Chondrocyte (in vitro differentiated cells): Measurements from ENCODE around the gene LBX1. TPM values are rescaled to one million over a fixed set of nuclear protein-coding genes. Genes with fewer than 3 reads are reported as not detected.

Experiments
- DNase-seq: peaks from one replicate; pipeline ENCODE4 v3.0.0; 2021; ENCODE audit warnings: mixed read lengths, low spot score
- H3K27ac Mint-ChIP-seq: one replicate; pipeline ENCODE4 v1.8.0; 2021; ENCODE audit warnings: mild to moderate bottlenecking, moderate library complexity, mixed read lengths; ENCODE audit not compliant: unreplicated experiment
- H3K27me3 Mint-ChIP-seq: 2 replicates; pipeline ENCODE4 v1.8.0; 2021; ENCODE audit warnings: low read depth, mixed read lengths
- H3K36me3 Mint-ChIP-seq: 2 replicates; pipeline ENCODE4 v1.8.0; 2021; ENCODE audit warnings: low read depth, mixed read lengths
- H3K4me1 Mint-ChIP-seq: 2 replicates; pipeline ENCODE4 v1.8.0; 2021; ENCODE audit warnings: low read depth, mild to moderate bottlenecking, mixed read lengths
- H3K4me3 Mint-ChIP-seq: one replicate; pipeline ENCODE4 v1.8.0; 2021; ENCODE audit warnings: mild to moderate bottlenecking, moderate library complexity, mixed read lengths; ENCODE audit not compliant: unreplicated experiment
- H3K9me3 Mint-ChIP-seq: 2 replicates; pipeline ENCODE4 v1.8.0; 2021; ENCODE audit warnings: low read depth, mixed read lengths
- total RNA-seq: library from RNA; stranded (reverse); gene quantifications from 3 replicates; pipeline ENCODE4 v1.2.1, GENCODE V29; 2021
- TF ChIP-seq, protein P1 (sequence below): fragments of 200-600 bp; sonication (generic); IDR thresholded peaks from 2 replicates; pipeline ENCODE4 v1.5.0; 2021; ENCODE audit warnings: antibody characterized with exemption, mild to moderate bottlenecking, moderate library complexity

The LBX1 gene
- total RNA-seq, 1 donor from 2014 or later: not detected

DNA sequence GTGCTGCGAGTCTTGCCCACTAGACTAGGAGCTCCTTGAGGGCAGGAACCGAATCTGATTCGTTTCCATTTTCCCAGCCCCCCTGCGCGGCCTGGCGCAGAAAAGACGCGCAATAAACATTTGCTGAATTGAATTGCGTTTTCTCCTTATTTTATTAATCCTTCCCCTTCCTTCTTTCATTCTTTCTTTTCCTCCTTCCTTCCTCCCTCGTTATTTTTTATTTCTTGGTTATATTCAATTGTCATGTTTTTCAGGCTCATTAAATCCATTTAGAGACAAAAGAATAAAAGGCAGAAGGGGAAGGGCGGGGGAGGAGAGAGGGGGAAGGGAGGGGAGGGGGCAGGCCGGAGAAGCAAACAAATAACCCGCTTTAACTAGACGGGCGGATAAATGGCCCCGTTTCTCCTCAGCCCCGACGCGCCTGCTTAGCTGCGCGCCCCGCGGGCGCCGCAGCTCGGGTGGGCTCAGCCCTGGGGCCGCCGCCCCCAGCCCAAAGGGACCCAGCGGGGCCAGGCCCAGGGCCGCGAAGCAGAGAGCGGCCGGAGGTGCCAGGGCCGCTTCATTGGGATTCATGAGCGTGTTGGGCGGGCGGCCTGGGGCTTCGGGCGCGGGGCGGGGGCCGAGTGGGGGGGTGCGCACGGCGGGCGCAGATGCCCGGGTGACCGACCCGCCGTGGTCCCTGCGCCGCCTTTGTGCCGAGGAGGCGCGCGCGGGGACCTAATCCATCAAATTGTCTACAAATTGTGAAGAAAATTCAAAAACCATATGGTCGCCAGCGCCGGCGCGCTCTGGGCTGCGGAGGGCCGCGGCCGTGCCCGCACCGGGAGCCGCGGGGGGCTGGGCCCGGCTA, 5.0 kb downstream of the LBX1 start:
- no peak overlapping the region for H3K4me3 Mint-ChIP-seq
- no peaks in the 10 kb centered on the region for H3K9me3 Mint-ChIP-seq
- H3K4me1 Mint-ChIP-seq: peaks cover 29% of the 10 kb centered on the region
- DNase-seq: no peak
- no peak overlapping the region for H3K27ac Mint-ChIP-seq
- H3K27me3 Mint-ChIP-seq: peaks cover 73% of the 10 kb centered on the region
- H3K36me3 Mint-ChIP-seq: peaks cover 3% of the 10 kb centered on the region
- TF ChIP-seq, protein P1, sequence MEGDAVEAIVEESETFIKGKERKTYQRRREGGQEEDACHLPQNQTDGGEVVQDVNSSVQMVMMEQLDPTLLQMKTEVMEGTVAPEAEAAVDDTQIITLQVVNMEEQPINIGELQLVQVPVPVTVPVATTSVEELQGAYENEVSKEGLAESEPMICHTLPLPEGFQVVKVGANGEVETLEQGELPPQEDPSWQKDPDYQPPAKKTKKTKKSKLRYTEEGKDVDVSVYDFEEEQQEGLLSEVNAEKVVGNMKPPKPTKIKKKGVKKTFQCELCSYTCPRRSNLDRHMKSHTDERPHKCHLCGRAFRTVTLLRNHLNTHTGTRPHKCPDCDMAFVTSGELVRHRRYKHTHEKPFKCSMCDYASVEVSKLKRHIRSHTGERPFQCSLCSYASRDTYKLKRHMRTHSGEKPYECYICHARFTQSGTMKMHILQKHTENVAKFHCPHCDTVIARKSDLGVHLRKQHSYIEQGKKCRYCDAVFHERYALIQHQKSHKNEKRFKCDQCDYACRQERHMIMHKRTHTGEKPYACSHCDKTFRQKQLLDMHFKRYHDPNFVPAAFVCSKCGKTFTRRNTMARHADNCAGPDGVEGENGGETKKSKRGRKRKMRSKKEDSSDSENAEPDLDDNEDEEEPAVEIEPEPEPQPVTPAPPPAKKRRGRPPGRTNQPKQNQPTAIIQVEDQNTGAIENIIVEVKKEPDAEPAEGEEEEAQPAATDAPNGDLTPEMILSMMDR: no peak

DNA sequence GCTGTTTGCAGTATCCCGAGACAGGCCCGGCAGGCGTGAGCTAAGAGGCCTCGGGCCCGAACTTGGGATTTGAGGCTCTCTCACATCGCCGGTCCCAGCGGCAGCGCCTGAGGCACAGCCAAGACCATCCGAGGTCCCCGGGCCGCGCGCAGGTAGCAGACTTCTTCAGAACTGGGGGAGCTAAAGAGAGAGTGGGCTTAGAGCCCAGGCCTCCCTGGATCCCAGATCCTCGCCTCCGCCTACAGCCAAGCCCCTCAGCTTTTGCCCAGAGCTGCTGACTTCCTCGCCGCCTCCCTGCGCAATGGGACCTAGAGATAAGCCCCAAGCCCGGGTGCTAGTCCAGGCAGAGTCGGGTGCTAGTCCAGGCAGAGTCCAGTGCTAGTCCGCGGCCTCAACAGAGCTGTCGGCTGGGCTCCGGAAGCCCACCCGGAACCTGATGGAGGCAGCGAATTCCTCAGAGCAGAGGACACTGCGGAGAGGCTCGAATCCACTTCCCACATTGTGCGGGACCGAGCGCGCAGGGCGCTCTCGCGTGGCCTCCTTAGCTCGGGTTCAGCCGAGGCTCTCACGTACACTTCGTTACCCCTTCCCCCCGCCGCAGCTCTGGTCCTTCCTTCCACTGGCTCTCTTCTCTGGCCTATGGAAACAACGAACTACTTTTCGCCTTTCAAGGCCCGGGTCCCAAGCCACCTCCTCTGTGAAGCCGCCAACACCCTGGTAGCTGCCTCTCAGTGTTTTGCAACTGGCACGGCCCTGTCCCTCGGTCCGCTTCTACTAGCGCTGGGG, 5.8 kb downstream of the LBX1 start:
- no peak overlapping the region for H3K27ac Mint-ChIP-seq
- peaks cover 3% of the 10 kb centered on the region for H3K36me3 Mint-ChIP-seq

DNA sequence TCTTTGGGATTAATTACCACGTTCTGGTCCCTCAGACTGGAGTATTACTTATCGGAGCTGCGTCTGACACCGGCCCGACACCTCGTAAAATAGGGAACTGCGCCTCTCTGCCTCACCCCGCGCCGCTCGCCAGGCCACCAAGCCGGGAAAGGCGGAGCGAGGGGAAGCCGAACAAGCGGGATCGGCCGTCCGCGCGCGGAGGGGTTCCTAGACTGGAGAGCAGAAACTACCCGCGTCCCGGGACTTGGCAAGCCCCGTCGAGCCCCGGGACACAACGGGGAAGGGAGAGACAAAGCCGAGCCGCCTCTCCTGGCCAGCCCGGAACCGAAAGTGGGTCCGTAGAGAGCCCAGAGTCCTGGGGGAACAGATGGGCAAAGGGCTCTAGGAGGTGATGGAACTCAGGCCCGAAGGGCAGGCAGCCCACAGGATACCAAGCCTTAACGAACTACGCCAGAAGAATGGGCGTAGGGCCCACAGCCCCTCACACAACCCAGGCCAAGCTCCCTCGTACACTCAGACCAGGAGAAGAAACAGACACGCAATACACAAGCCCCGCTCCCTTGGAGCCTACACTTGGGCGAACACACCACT, 6.5 kb downstream of the LBX1 start:
- Mint-ChIP-seq H3K27ac (no peak overlapping the region), H3K36me3 (peaks cover 3% of the 10 kb centered on the region), H3K9me3 (no peaks in the 10 kb centered on the region), H3K4me3 (peak overlapping the region; percentile 12), H3K27me3 (peaks cover 79% of the 10 kb centered on the region), H3K4me1 (peaks cover 26% of the 10 kb centered on the region)
- DNase-seq: no peak
- TF ChIP-seq, protein P1: no peak

More for the DNA sequence above, 5.8 kb downstream of the LBX1 start:
- TF ChIP-seq, protein P1: no peak
- DNase-seq: no peak
- H3K4me3 Mint-ChIP-seq: no peak overlapping the region
- H3K4me1 Mint-ChIP-seq: peaks cover 26% of the 10 kb centered on the region
- no peaks in the 10 kb centered on the region for H3K9me3 Mint-ChIP-seq
- peaks cover 78% of the 10 kb centered on the region for H3K27me3 Mint-ChIP-seq

DNA sequence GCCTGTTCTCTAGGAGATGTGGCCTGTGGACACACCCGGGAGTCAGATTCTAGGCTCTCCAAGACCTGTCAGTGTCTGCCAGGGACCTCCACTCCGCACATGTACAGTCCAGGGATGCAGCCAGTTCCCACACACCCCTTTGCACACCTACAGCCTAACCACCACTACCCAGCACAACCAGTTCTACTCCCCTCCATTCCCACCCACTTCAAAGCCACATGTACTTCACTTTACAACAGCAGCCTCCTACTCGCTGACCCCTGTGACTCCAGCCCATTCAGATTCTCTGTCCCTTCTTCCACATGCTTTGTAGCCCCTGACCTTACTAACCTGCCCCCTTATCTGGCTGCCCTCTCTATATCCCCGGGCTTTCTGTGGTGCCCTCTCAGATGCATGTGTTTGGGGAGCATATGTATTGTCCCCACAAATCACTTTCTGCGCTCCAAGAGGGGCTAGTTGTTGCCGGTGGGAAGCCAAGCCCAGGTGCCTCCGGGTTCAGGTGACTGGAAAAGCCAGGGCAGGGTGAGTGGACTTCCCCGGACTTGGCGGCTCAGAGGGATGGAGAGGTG, 7.2 kb downstream of the LBX1 start:
- H3K36me3 Mint-ChIP-seq: peaks cover 3% of the 10 kb centered on the region
- TF ChIP-seq, protein P1: no peak
- peaks cover 81% of the 10 kb centered on the region for H3K27me3 Mint-ChIP-seq
- H3K4me3 Mint-ChIP-seq: no peak overlapping the region
- DNase-seq: no peak
- no peaks in the 10 kb centered on the region for H3K9me3 Mint-ChIP-seq
- H3K27ac Mint-ChIP-seq: no peak overlapping the region
- H3K4me1 Mint-ChIP-seq: peaks cover 26% of the 10 kb centered on the region

DNA sequence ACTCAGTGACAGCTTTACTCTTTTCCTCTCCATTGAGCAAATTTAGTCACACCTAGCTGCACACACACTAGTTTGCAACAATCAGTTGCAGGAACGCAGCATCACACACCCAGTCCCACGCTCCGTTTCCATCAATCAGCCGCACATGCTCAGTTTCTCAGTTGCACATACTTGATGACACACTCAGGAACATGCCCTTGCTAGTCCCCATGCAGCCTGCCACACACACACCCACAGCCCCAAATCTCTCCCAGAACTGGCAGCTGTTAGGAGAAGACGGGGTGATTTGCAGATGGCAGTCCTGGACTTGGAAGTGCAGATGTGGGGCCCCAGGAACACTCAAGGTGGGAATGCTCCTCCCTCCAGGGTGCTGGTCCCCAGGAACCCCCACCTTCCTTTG, 7.7 kb downstream of the LBX1 start:
- no peak overlapping the region for H3K27ac Mint-ChIP-seq
- H3K9me3 Mint-ChIP-seq: no peaks in the 10 kb centered on the region
- H3K4me3 Mint-ChIP-seq: no peak overlapping the region
- DNase-seq: no peak
- H3K36me3 Mint-ChIP-seq: peaks cover 3% of the 10 kb centered on the region
- TF ChIP-seq, protein P1: no peak
- H3K4me1 Mint-ChIP-seq: peaks cover 29% of the 10 kb centered on the region
- H3K27me3 Mint-ChIP-seq: peaks cover 84% of the 10 kb centered on the region
